A172 (cell line): ENCODE results near the gene AMPD2. TPM values are rescaled to one million over a fixed set of nuclear protein-coding genes. Genes with fewer than 3 reads are reported as not detected.

ENCODE experiments used
- DNase-seq: peaks from one replicate; pipeline ENCODE4 v3.0.0-alpha.2; 2015; ENCODE audit warnings: low spot score
- total RNA-seq: library from RNA; depleted of rRNA; stranded (reverse); fragments of >200 nt; shearing (Covaris generic); gene quantifications from 2 replicates; pipeline ENCODE4 v1.2.3, GENCODE V29; 2014

Gene AMPD2
- total RNA-seq, 1 experiment from 2014 or later, result 75.8 TPM

GRCh38 chr1:109616391-109616790, 3.2 kb upstream of the AMPD2 start:
- DNase-seq, result no peak

GRCh38 chr1:109617291-109617801, 2.3 kb upstream of the AMPD2 start:
- peak; percentile 69 for DNase-seq

- DNase-seq, result no peak
Measured at GRCh38 chr1:109618661-109619575, 719 bp upstream of the AMPD2 start.

GRCh38 chr1:109620401-109620791, 759 bp downstream of the AMPD2 start:
- DNase-seq, result peak; percentile 31

- peak; percentile 90 for DNase-seq
Measured at GRCh38 chr1:109620841-109621286, 1.2 kb downstream of the AMPD2 start.

- no peak for DNase-seq
Measured at GRCh38 chr1:109621379-109622136, 1.9 kb downstream of the AMPD2 start.

- no peak for DNase-seq
Measured at GRCh38 chr1:109622137-109622892, 2.7 kb downstream of the AMPD2 start.

GRCh38 chr1:109622895-109623294, 3.3 kb downstream of the AMPD2 start:
- no peak for DNase-seq

GRCh38 chr1:109623601-109624161, 4.0 kb downstream of the AMPD2 start:
- DNase-seq, result no peak

- DNase-seq, result no peak
Measured at GRCh38 chr1:109624201-109625010, 4.8 kb downstream of the AMPD2 start.

GRCh38 chr1:109625176-109625575, 5.5 kb downstream of the AMPD2 start:
- no peak for DNase-seq

- DNase-seq, result no peak
Measured at GRCh38 chr1:109625601-109626560, 6.2 kb downstream of the AMPD2 start.

- no peak for DNase-seq
Measured at GRCh38 chr1:109626682-109627408, 7.2 kb downstream of the AMPD2 start.

- no peak for DNase-seq
Measured at GRCh38 chr1:109627692-109628399, 8.2 kb downstream of the AMPD2 start.

- DNase-seq, result peak; percentile 73
Measured at GRCh38 chr1:109628540-109629321, 9.1 kb downstream of the AMPD2 start.

GRCh38 chr1:109629372-109630030, 9.9 kb downstream of the AMPD2 start:
- no peak for DNase-seq
